SK-N-SH (cell line): ENCODE data around the gene VPS33B. TPM values are rescaled to one million over a fixed set of nuclear protein-coding genes. Genes with fewer than 3 reads are reported as not detected.

Experiments used
- CTCF ChIA-PET: fragments of 300-600, 350-600 bp; formaldehyde crosslinking; extraction: SDS; loops from one replicate; lab custom pipeline; 2021; lab: Yijun Ruan, JAX
- POLR2A ChIA-PET: fragments of 350-600 bp; sonication (Branson Sonifier 250); formaldehyde crosslinking; extraction: SDS; loops from one replicate; lab custom pipeline; 2020; ENCODE audit warnings: antibody characterized with exemption, inconsistent platforms; lab: Yijun Ruan, JAX
- DNase-seq: peaks from one replicate; pipeline ENCODE4 v3.0.0; 2012
- H2AFZ ChIP-seq: fragments of 200-600 bp; sonication (generic); 2 replicates; pipeline ENCODE4 v1.8.1; 2016; ENCODE audit warnings: antibody characterized with exemption, mild to moderate bottlenecking, low read depth
- H3F3A ChIP-seq: fragments of 200-600 bp; sonication (generic); replicated peaks from 2 replicates; pipeline ENCODE3; 2016; ENCODE audit warnings: antibody characterized with exemption, mild to moderate bottlenecking; ENCODE audit not compliant: insufficient read depth
- H3K27ac ChIP-seq, 2 experiments: fragments of 200-500 bp in 1 of 2; fragments of 200-600 bp in 1 of 2; sonication (Bioruptor generic) in 1 of 2; sonication (generic), shearing (Covaris generic) in 1 of 2; 2 replicates each; pipeline versions ENCODE4 v1.5.1 to v1.6.1; 2014 to 2016; ENCODE audit warnings: low read depth in 2 of 2, inconsistent platforms in 1 of 2, low read length in 1 of 2, mild to moderate bottlenecking in 1 of 2, mixed read lengths in 1 of 2
- H3K27me3 ChIP-seq: fragments of 200-600 bp; sonication (generic), shearing (Covaris generic); 2 replicates; pipeline ENCODE4 v1.6.1; 2016; ENCODE audit warnings: mixed run types; ENCODE audit not compliant: insufficient read depth
- H3K36me3 ChIP-seq, 2 experiments: fragments of 200-500 bp in 1 of 2; fragments of 200-600 bp in 1 of 2; sonication (Bioruptor generic) in 1 of 2; sonication (generic) in 1 of 2; replicated peaks in 1 of 2; 2 replicates each; pipeline versions ENCODE3 to v1.5.1; 2014 to 2016; ENCODE audit warnings: low read length in 1 of 2, mild to moderate bottlenecking in 1 of 2; ENCODE audit not compliant: insufficient read depth in 2 of 2, control insufficient read depth in 1 of 2
- H3K4me1 ChIP-seq, 2 experiments: fragments of 200-500 bp in 1 of 2; fragments of 200-600 bp in 1 of 2; sonication (Bioruptor generic) in 1 of 2; sonication (generic), shearing (Covaris generic) in 1 of 2; 2 replicates each; pipeline versions ENCODE4 v1.5.1 to v1.6.1; 2014 to 2016; ENCODE audit warnings: low read depth in 1 of 2, low read length in 1 of 2, mixed run types in 1 of 2; ENCODE audit not compliant: insufficient read depth in 2 of 2, control insufficient read depth in 1 of 2
- H3K4me2 ChIP-seq: fragments of 200-600 bp; sonication (generic), shearing (Covaris generic); 2 replicates; pipeline ENCODE4 v1.6.1; 2017; ENCODE audit warnings: mixed run types
- H3K4me3 ChIP-seq, 2 experiments: fragments of 200-500 bp in 1 of 2; fragments of 200-600 bp in 1 of 2; sonication (Bioruptor generic) in 1 of 2; sonication (generic), shearing (Covaris generic) in 1 of 2; 2 replicates each; pipeline versions ENCODE4 v1.5.1 to v1.8.1; 2014 to 2016; ENCODE audit warnings: low read depth in 2 of 2, inconsistent platforms in 1 of 2, low read length in 1 of 2, mild to moderate bottlenecking in 1 of 2, mixed read lengths in 1 of 2, moderate library complexity in 1 of 2
- H3K79me2 ChIP-seq: fragments of 200-600 bp; sonication (generic); 2 replicates; pipeline ENCODE4 v1.8.1; 2017; ENCODE audit warnings: mild to moderate bottlenecking; ENCODE audit not compliant: insufficient read depth
- H3K9ac ChIP-seq: fragments of 200-600 bp; sonication (generic); 2 replicates; pipeline ENCODE4 v1.6.1; 2017; ENCODE audit warnings: mixed run types
- H3K9me2 ChIP-seq: fragments of 200-600 bp; sonication (generic); 2 replicates; pipeline ENCODE4 v1.6.1; 2017; ENCODE audit warnings: mixed run types
- H3K9me3 ChIP-seq: fragments of 200-600 bp; sonication (generic); 2 replicates; pipeline ENCODE4 v1.6.1; 2017; ENCODE audit warnings: mixed run types, mild to moderate bottlenecking, moderate library complexity
- H4K20me1 ChIP-seq: fragments of 200-600 bp; sonication (generic); 2 replicates; pipeline ENCODE4 v1.6.1; 2017; ENCODE audit warnings: mild to moderate bottlenecking, mixed run types; ENCODE audit not compliant: insufficient read depth
- CHD2 ChIP-seq: fragments of 150-350 bp; IDR thresholded peaks from 2 replicates; pipeline ENCODE4 v1.6.1; 2018; ENCODE audit warnings: low read length; ENCODE audit not compliant: partially characterized antibody
- FOXJ3 ChIP-seq: sonication (generic); formaldehyde crosslinking; IDR thresholded peaks from 2 replicates; pipeline ENCODE4 v1.5.1; 2020; ENCODE audit warnings: mild to moderate bottlenecking, missing genetic modification reagents
- FOXM1 ChIP-seq: IDR thresholded peaks from 2 replicates; pipeline ENCODE4 v1.4.0; 2012; ENCODE audit warnings: low read depth, mild to moderate bottlenecking
- NFIC ChIP-seq: IDR thresholded peaks from 2 replicates; pipeline ENCODE4 v1.4.0; 2012; ENCODE audit warnings: borderline replicate concordance
- RXRA ChIP-seq: IDR thresholded peaks from 2 replicates; pipeline ENCODE4 v1.4.0; 2012; ENCODE audit warnings: low read depth, mild to moderate bottlenecking, borderline replicate concordance
- SMC3 ChIP-seq: IDR thresholded peaks from 2 replicates; pipeline ENCODE4 v1.6.1; 2012; ENCODE audit warnings: low read depth, low read length, improper control_type of control experiment
- TEAD4 ChIP-seq: IDR thresholded peaks from 2 replicates; pipeline ENCODE4 v1.4.0; 2012; ENCODE audit warnings: mild to moderate bottlenecking, borderline replicate concordance; ENCODE audit not compliant: insufficient read depth
- WGBS: methylation state at CpG from one replicate; pipeline ENCODE4 v1.1.6; 2017; ENCODE audit warnings: low lambda C conversion rate; 5-methylcytosine and 5-hydroxymethylcytosine counted together
- polyA plus RNA-seq, 3 experiments: library from polyadenylated mRNA; depleted of rRNA; stranded (reverse); fragments of >200 nt; gene quantifications; 2 replicates each; pipeline ENCODE4 v1.2.3, GENCODE V29; 2012
- small RNA-seq, 7 experiments: library from RNA; depleted of rRNA; stranded (forward); fragments of <200 nt; gene quantifications; one replicate each; pipeline ENCODE3, GENCODE V24; 2012
- TF ChIP-seq, protein P1 (sequence below): IDR thresholded peaks from 2 replicates; pipeline ENCODE4 v1.4.0; 2012; ENCODE audit warnings: low read depth, borderline replicate concordance
- TF ChIP-seq, protein P2 (sequence below): IDR thresholded peaks from 2 replicates; pipeline ENCODE4 v1.6.1; 2012; ENCODE audit warnings: mild to moderate bottlenecking, low read depth, low read length, moderate library complexity
- TF ChIP-seq, protein P3 (sequence below): fragments of 150-350 bp; IDR thresholded peaks from 2 replicates; pipeline ENCODE4 v1.6.1; 2016; ENCODE audit warnings: mild to moderate bottlenecking, low read depth, low read length

Gene VPS33B
- polyA plus RNA-seq, 1 of the 3 experiments (the other 2 are of a cell fraction): 16.6 TPM

DNA sequence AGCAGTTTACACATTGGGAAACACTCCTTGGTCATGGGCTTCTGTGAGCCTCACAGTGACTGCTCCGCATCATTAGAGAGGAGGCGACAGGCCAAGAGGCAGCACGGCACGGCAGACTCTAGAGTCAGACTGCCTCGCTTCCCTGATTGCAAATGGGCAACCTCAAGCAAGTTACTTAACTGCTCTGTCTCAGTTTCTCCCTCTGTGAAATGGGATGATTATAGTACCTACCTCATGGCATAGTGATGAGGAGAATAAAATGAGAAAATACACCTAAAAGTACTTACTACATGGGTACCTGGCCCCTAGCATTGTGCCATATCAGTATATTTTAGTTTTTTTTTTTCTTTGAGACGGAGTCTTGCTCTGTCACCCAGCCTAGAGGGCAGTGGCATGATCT, 71.7 kb downstream of the VPS33B start (continued):
- TF ChIP-seq, protein P1, sequence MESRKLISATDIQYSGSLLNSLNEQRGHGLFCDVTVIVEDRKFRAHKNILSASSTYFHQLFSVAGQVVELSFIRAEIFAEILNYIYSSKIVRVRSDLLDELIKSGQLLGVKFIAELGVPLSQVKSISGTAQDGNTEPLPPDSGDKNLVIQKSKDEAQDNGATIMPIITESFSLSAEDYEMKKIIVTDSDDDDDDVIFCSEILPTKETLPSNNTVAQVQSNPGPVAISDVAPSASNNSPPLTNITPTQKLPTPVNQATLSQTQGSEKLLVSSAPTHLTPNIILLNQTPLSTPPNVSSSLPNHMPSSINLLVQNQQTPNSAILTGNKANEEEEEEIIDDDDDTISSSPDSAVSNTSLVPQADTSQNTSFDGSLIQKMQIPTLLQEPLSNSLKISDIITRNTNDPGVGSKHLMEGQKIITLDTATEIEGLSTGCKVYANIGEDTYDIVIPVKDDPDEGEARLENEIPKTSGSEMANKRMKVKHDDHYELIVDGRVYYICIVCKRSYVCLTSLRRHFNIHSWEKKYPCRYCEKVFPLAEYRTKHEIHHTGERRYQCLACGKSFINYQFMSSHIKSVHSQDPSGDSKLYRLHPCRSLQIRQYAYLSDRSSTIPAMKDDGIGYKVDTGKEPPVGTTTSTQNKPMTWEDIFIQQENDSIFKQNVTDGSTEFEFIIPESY: no peak

DNA sequence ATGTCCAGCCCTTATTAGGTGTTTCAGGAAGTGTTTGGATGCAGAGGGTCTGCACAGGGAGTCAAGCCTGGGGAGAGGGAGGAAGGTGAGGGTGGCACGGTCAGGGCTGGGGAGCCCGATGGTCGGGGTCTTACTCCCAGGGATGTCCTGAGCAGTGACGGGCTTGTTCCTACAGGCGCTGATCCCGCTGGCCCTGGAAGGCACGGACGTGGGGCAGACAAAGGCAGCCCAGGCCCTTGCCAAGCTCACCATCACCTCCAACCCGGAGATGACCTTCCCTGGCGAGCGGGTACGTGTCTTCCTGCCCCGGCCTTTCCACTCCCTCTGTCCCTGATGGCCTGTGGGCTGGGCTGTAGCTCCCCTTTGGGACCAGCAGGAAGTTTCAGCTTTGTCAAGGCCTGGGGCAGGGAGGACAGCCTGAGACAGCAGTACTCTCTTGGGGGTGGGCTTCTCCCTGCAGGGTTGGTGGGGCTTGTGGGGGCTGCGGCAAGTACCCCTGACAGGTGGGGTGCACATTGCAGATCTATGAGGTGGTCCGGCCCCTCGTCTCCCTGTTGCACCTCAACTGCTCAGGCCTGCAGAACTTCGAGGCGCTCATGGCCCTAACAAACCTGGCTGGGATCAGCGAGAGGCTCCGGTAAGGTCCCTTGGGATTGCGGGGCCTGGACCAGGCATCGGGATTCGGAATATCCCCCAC, 72.3 kb downstream of the VPS33B start:
- TF ChIP-seq TEAD4 (no peak), FOXJ3 (no peak), FOXM1 (no peak), NFIC (no peak), CHD2 (no peak), RXRA (no peak), SMC3 (no peak)
- TF ChIP-seq, protein P2, sequence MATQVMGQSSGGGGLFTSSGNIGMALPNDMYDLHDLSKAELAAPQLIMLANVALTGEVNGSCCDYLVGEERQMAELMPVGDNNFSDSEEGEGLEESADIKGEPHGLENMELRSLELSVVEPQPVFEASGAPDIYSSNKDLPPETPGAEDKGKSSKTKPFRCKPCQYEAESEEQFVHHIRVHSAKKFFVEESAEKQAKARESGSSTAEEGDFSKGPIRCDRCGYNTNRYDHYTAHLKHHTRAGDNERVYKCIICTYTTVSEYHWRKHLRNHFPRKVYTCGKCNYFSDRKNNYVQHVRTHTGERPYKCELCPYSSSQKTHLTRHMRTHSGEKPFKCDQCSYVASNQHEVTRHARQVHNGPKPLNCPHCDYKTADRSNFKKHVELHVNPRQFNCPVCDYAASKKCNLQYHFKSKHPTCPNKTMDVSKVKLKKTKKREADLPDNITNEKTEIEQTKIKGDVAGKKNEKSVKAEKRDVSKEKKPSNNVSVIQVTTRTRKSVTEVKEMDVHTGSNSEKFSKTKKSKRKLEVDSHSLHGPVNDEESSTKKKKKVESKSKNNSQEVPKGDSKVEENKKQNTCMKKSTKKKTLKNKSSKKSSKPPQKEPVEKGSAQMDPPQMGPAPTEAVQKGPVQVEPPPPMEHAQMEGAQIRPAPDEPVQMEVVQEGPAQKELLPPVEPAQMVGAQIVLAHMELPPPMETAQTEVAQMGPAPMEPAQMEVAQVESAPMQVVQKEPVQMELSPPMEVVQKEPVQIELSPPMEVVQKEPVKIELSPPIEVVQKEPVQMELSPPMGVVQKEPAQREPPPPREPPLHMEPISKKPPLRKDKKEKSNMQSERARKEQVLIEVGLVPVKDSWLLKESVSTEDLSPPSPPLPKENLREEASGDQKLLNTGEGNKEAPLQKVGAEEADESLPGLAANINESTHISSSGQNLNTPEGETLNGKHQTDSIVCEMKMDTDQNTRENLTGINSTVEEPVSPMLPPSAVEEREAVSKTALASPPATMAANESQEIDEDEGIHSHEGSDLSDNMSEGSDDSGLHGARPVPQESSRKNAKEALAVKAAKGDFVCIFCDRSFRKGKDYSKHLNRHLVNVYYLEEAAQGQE: no peak
- TF ChIP-seq, protein P3, sequence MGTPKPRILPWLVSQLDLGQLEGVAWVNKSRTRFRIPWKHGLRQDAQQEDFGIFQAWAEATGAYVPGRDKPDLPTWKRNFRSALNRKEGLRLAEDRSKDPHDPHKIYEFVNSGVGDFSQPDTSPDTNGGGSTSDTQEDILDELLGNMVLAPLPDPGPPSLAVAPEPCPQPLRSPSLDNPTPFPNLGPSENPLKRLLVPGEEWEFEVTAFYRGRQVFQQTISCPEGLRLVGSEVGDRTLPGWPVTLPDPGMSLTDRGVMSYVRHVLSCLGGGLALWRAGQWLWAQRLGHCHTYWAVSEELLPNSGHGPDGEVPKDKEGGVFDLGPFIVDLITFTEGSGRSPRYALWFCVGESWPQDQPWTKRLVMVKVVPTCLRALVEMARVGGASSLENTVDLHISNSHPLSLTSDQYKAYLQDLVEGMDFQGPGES: no peak
- TF ChIP-seq, protein P1: no peak
- Histone ChIP-seq H3K79me2 (no peaks in the 10 kb centered on the region), H3K9ac (no peak overlapping the region), H3K36me3 (peaks cover 14 to 62% of the 10 kb centered on the region in 2 experiments), H2AFZ (no peak overlapping the region), H3K9me2 (no peaks in the 10 kb centered on the region), H4K20me1 (no peaks in the 10 kb centered on the region), H3K4me2 (no peak overlapping the region), H3K4me1 (no peaks in the 10 kb centered on the region), H3K27ac (no peak overlapping the region), H3K9me3 (no peaks in the 10 kb centered on the region), H3K4me3 (no peak overlapping the region), H3F3A (peaks cover 3% of the 10 kb centered on the region), H3K27me3 (no peaks in the 10 kb centered on the region)
- WGBS: 97% methylated on average over 14 of the region's 23 CpGs
- DNase-seq: no peak
- ChIA-PET POLR2A (no interaction called here), CTCF (interaction anchor here (0.9 to 11.4 kb wide), 2 partner anchors 18 to 105 kb away, joined by 3 to 108 read pairs; partner anchors contain the start of genes HDDC3 and UNC45A)

Small RNA genes within 50 kb of the gene (small RNA-seq; reads per million reads assigned to genes)
- 0 reads per million in 7 experiments for gene RF00019

Other genes with a start within 250 kb of the VPS33B start
- 33.5 and 40.8 TPM in 2 replicates for gene FURIN, start 154.0 kb downstream of the VPS33B start, polyA plus RNA-seq (2012; rRNA removed)
- gene FES, start 138.1 kb downstream of the VPS33B start, polyA plus RNA-seq (2012; rRNA removed): 0.03 and 0.13 TPM in 2 replicates
- 25.6 and 35.0 TPM in 2 replicates for gene MAN2A2, start 119.3 kb downstream of the VPS33B start, polyA plus RNA-seq (2012; rRNA removed)
- gene HDDC3, start 90.0 kb downstream of the VPS33B start, polyA plus RNA-seq (2012; rRNA removed): 24.2 and 25.8 TPM in 2 replicates
- gene UNC45A, start 87.3 kb downstream of the VPS33B start, polyA plus RNA-seq (2012; rRNA removed): 85.1 and 89.4 TPM in 2 replicates
- gene RCCD1, start 67.7 kb downstream of the VPS33B start, polyA plus RNA-seq (2012; rRNA removed): 19.5 and 21.2 TPM in 2 replicates
- 125 and 132 TPM in 2 replicates for gene PRC1, start 28.1 kb downstream of the VPS33B start, polyA plus RNA-seq (2012; rRNA removed)
- gene SV2B, start 77.7 kb upstream of the VPS33B start, polyA plus RNA-seq (2012; rRNA removed): not detected in 2 replicates